ENCODE results near the gene TAL2. TPM values are rescaled to one million over a fixed set of nuclear protein-coding genes. Genes with fewer than 3 reads are reported as not detected.

The TAL2 gene
- total RNA-seq (0.98 TPM), polyA plus RNA-seq (ENCODE audit: insufficient read depth, low read depth, low replicate concordance) (not detected)
- long read RNA-seq, donor 1 = 0 reads
- long read RNA-seq, donor 2 = 0 reads
- long read RNA-seq, donor 3 = 0 reads
- long read RNA-seq, donor 4 = 0 reads
- long read RNA-seq, donor 5 = 0 reads
- long read RNA-seq, donor 6 = 0 reads
- long read RNA-seq, donor 7 = 0 reads
- long read RNA-seq, donor 8 = 0 reads
- long read RNA-seq, donor 9 = 0 reads
- long read RNA-seq, donor 10 = 0 reads

DNA sequence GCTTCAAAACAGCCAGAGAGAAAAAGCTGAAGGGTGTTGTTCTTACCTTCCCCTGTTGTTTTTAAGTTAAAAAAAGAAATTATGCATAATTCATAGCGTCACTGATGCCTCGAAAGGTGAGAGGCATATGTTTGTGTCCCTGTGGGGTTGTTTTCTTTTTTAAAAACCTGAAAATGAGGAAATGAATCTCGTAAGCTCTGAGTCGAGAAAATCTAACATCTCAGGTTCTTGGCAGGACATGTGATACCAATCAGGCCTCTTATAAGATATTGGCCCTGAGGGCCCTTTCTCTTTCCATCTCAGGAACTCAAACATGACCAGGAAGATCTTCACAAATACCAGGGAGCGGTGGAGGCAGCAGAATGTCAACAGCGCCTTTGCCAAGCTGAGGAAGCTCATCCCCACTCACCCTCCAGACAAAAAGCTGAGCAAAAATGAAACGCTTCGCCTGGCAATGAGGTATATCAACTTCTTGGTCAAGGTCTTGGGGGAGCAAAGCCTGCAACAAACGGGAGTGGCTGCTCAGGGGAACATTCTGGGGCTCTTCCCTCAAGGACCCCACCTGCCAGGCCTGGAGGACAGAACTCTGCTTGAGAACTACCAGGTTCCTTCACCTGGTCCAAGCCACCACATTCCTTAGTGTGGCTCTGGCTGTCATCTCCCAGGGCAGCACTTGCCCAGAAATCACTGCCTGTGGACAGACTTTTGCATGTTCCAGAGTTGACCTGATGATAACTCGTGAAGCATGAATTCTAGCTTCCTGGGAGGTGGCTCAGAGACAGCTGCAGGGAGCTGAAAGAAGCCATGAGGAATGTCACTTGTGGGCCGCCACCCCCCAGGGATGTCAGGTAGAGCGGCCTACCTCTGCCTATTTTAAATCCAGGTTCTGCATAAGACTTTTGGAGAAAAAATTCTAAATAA lies at the start of gene TAL2:
Gene TAL2, plus strand, starts transcription at position 274 of the 921 bp plus-strand sequence. Its CDS starts 40 bp downstream, at position 314.
- FAIRE-seq = no peak
- no peak within 1 kb of the TSS for H3K27ac ChIP-seq (ENCODE audit: low read depth in 2 of 2, low read length in 2 of 2)
- no peaks in the 10 kb centered on the region for H3K27me3 ChIP-seq (ENCODE audit: control insufficient read depth, insufficient read depth, low read length)
- H3K4me1 ChIP-seq (ENCODE audit: control insufficient read depth in 2 of 3, insufficient read depth in 2 of 3, low read depth in 1 of 3, low read length in 3 of 3) = no peaks in the 10 kb centered on the region
- no peak within 1 kb of the TSS for H3K9ac ChIP-seq (ENCODE audit: low read length in 3 of 3)
- intact Hi-C loops (cut with DNase I) = no loop called here
- H3K9me3 ChIP-seq (ENCODE audit: control insufficient read depth in 2 of 3, insufficient read depth in 1 of 3, low read length in 3 of 3) = no peaks in the 10 kb centered on the region
- TF ChIP-seq, protein P1, sequence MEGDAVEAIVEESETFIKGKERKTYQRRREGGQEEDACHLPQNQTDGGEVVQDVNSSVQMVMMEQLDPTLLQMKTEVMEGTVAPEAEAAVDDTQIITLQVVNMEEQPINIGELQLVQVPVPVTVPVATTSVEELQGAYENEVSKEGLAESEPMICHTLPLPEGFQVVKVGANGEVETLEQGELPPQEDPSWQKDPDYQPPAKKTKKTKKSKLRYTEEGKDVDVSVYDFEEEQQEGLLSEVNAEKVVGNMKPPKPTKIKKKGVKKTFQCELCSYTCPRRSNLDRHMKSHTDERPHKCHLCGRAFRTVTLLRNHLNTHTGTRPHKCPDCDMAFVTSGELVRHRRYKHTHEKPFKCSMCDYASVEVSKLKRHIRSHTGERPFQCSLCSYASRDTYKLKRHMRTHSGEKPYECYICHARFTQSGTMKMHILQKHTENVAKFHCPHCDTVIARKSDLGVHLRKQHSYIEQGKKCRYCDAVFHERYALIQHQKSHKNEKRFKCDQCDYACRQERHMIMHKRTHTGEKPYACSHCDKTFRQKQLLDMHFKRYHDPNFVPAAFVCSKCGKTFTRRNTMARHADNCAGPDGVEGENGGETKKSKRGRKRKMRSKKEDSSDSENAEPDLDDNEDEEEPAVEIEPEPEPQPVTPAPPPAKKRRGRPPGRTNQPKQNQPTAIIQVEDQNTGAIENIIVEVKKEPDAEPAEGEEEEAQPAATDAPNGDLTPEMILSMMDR (IDR thresholded peaks at IDR 0.05; ENCODE audit: borderline replicate concordance, extremely low read depth, insufficient read depth) = no peak
- DNase-seq = no peak
- H3K36me3 ChIP-seq (ENCODE audit: control insufficient read depth in 2 of 3, insufficient read depth in 3 of 3, low read length in 3 of 3) = no peaks in the 10 kb centered on the region
- H3K4me3 ChIP-seq (ENCODE audit: low read length in 3 of 3) = no peak within 1 kb of the TSS

DNA sequence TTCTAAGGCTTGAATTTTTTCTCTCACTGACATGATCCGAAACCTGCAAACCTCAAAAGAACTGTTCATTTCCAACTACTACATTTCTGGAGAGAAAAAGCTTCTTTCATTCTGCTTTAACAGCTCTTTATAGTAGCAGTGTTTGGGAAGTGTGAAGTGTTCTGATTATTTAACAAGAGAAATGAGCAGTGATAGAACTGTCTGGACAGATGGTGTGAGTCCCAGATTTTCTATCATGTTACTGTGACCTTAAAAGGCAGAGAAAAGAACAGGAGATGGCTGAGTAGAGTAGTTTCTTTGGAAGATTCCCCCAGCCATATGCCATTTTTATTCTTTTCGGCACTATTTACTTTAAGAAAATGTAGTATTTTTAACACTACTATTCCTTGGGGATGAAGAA lies 41.3 kb upstream of the TAL2 start:
- DNase-seq = no peak
- Histone ChIP-seq H3K9ac (ENCODE audit: low read length in 3 of 3) (no peak overlapping the region), H3K4me3 (ENCODE audit: low read length in 3 of 3) (no peak overlapping the region), H3K9me3 (ENCODE audit: control insufficient read depth in 2 of 3, insufficient read depth in 1 of 3, low read length in 3 of 3) (no peaks in the 10 kb centered on the region), H3K36me3 (ENCODE audit: control insufficient read depth in 2 of 3, insufficient read depth in 3 of 3, low read length in 3 of 3) (no peaks in the 10 kb centered on the region), H3K4me1 (ENCODE audit: control insufficient read depth in 2 of 3, insufficient read depth in 2 of 3, low read depth in 1 of 3, low read length in 3 of 3) (no peaks in the 10 kb centered on the region), H3K27ac (ENCODE audit: low read depth in 2 of 2, low read length in 2 of 2) (no peak overlapping the region), H3K27me3 (ENCODE audit: control insufficient read depth, insufficient read depth, low read length) (no peaks in the 10 kb centered on the region)
- FAIRE-seq = no peak
- TF ChIP-seq, protein P1 (IDR thresholded peaks at IDR 0.05; ENCODE audit: borderline replicate concordance, extremely low read depth, insufficient read depth) = no peak
- intact Hi-C loops (cut with DNase I) = no loop called here

DNA sequence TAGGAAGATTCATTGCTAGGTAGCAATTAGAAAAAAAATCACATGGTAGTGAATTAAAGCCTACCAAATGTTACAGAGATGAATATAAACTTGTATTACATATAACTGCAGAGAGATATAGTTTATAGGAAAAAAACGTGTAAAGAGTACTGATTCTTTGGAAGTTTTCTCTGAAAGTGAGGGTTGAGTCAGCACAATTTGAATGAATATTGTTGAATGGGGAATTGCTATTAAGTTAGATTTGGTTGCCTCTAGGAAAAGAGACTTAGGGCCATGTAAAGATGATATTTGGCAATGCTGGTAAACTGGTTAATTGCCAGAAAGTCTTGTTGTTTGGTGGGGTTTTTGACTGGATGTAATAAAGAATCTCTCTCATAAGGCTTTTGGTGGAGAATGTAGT lies 37.2 kb upstream of the TAL2 start:
- TF ChIP-seq, protein P1 (IDR thresholded peaks at IDR 0.05; ENCODE audit: borderline replicate concordance, extremely low read depth, insufficient read depth) = no peak
- H3K4me1 ChIP-seq (ENCODE audit: control insufficient read depth in 2 of 3, insufficient read depth in 2 of 3, low read depth in 1 of 3, low read length in 3 of 3) = no peaks in the 10 kb centered on the region
- no peak overlapping the region for H3K4me3 ChIP-seq (ENCODE audit: low read length in 3 of 3)
- DNase-seq = no peak
- H3K9ac ChIP-seq (ENCODE audit: low read length in 3 of 3) = no peak overlapping the region
- no peak overlapping the region for H3K27ac ChIP-seq (ENCODE audit: low read depth in 2 of 2, low read length in 2 of 2)
- intact Hi-C loops (cut with DNase I) = no loop called here
- no peaks in the 10 kb centered on the region for H3K27me3 ChIP-seq (ENCODE audit: control insufficient read depth, insufficient read depth, low read length)
- no peak for FAIRE-seq
- no peaks in the 10 kb centered on the region for H3K36me3 ChIP-seq (ENCODE audit: control insufficient read depth in 2 of 3, insufficient read depth in 3 of 3, low read length in 3 of 3)
- no peaks in the 10 kb centered on the region for H3K9me3 ChIP-seq (ENCODE audit: control insufficient read depth in 2 of 3, insufficient read depth in 1 of 3, low read length in 3 of 3)

Measured in kidney (tissue), 22 donors.